GM12878 (cell line): ENCODE data around the gene ATP1A3. TPM values are rescaled to one million over a fixed set of nuclear protein-coding genes. Genes with fewer than 3 reads are reported as not detected.

Source experiments
- ATAC-seq: fragments of 200-7000 bp; cut with Tn5 transposase; 3 replicates; pipeline ENCODE4 v1.9.1; 2020; ENCODE audit warnings: mild to moderate bottlenecking, moderate library complexity
- BruUV-seq: library from RNA; stranded (reverse); fragments of 400-500 nt; replicated peaks from 2 replicates; lab custom pipeline; 2021; lab: Mats Ljungman, UMichigan
- CTCF ChIA-PET: fragments of 300-600 bp; sonication (Branson Sonifier 250); formaldehyde crosslinking; extraction: SDS; loops from one replicate; lab custom pipeline; 2021; ENCODE audit warnings: inconsistent platforms; lab: Yijun Ruan, JAX
- POLR2A ChIA-PET: fragments of 350-600 bp; formaldehyde crosslinking; extraction: SDS; loops from one replicate; lab custom pipeline; 2021; ENCODE audit warnings: inconsistent platforms; lab: Charles Lee
- RAD21 ChIA-PET: fragments of 300-600 bp; sonication (Branson Sonifier 250); formaldehyde crosslinking; loops from one replicate; lab custom pipeline; 2023; ENCODE audit warnings: antibody characterized with exemption; ENCODE audit not compliant: unreplicated experiment; lab: Charles Lee
- SMC1A ChIA-PET: fragments of 300-600 bp; sonication (Branson Sonifier 250); formaldehyde crosslinking; loops from one replicate; lab custom pipeline; 2023; ENCODE audit not compliant: unreplicated experiment, uncharacterized antibody; lab: Charles Lee
- DNase-seq: peaks from one replicate; pipeline ENCODE4 v3.0.0-alpha.2; 2011; ENCODE audit warnings: low read depth, low spot score
- FAIRE-seq: peaks from 3 replicates; lab custom pipeline; 2011; peaks lifted over from hg19 to GRCh38; lab: Jason Lieb, UNC
- H2AFZ ChIP-seq: 2 replicates; pipeline ENCODE4 v1.6.0; 2011; ENCODE audit warnings: low read depth, low read length, control low read depth; ENCODE audit not compliant: control insufficient read depth
- H3K27ac ChIP-seq: 2 replicates; pipeline ENCODE4 v1.5.1; 2011; ENCODE audit warnings: control low read depth; ENCODE audit not compliant: control insufficient read depth, insufficient read depth
- H3K27me3 ChIP-seq, 2 experiments: replicated peaks in 1 of 2; 2 replicates each; pipeline versions ENCODE4 v1.6.0 to v1.6.1; 2011; ENCODE audit warnings: low read length in 1 of 2; ENCODE audit not compliant: control insufficient read depth in 2 of 2, insufficient read depth in 2 of 2
- H3K36me3 ChIP-seq, 2 experiments: 2 replicates each; pipeline ENCODE4 v1.5.1; 2011; ENCODE audit warnings: low read length in 1 of 2; ENCODE audit not compliant: control insufficient read depth in 2 of 2, insufficient read depth in 2 of 2
- H3K4me1 ChIP-seq: 2 replicates; pipeline ENCODE4 v1.6.1; 2011; ENCODE audit warnings: mild to moderate bottlenecking, low read length, moderate library complexity, mixed read lengths; ENCODE audit not compliant: control insufficient read depth, insufficient read depth
- H3K4me2 ChIP-seq: 2 replicates; pipeline ENCODE4 v1.6.0; 2011; ENCODE audit warnings: control low read depth; ENCODE audit not compliant: control insufficient read depth, insufficient read depth
- H3K4me3 ChIP-seq: fragments of 200-600 bp; sonication (generic); 2 replicates; pipeline ENCODE4 v1.5.1; 2016
- H3K79me2 ChIP-seq: 2 replicates; pipeline ENCODE4 v1.6.0; 2011; ENCODE audit warnings: low read length; ENCODE audit not compliant: control insufficient read depth, insufficient read depth
- H3K9ac ChIP-seq: 2 replicates; pipeline ENCODE4 v1.8.0; 2011; ENCODE audit warnings: low read length, control low read depth, mixed read lengths; ENCODE audit not compliant: control insufficient read depth, insufficient read depth
- H3K9me3 ChIP-seq: replicated peaks from 3 replicates; pipeline ENCODE4 v1.5.1; 2011; ENCODE audit warnings: mild to moderate bottlenecking, low read length; ENCODE audit not compliant: control insufficient read depth, insufficient read depth
- H4K20me1 ChIP-seq: 2 replicates; pipeline ENCODE4 v1.6.0; 2011; ENCODE audit not compliant: control insufficient read depth, insufficient read depth
- CHD1 ChIP-seq: IDR thresholded peaks from 2 replicates; pipeline ENCODE4 v1.6.1; 2012; ENCODE audit warnings: low read depth, low read length, improper control_type of control experiment
- FOXK2 ChIP-seq: fragments of 450-650 bp; IDR thresholded peaks from 2 replicates; pipeline ENCODE4 v1.6.1; 2017; ENCODE audit warnings: mild to moderate bottlenecking, moderate library complexity
- HDAC6 ChIP-seq: fragments of 200-600 bp; sonication (generic); IDR thresholded peaks from one replicate; pipeline ENCODE4 v1.8.0; 2017; ENCODE audit warnings: antibody characterized with exemption; ENCODE audit not compliant: unreplicated experiment
- MTA3 ChIP-seq: IDR thresholded peaks from 2 replicates; pipeline ENCODE4 v1.6.1; 2012; ENCODE audit warnings: low read length, inconsistent platforms, borderline replicate concordance
- MYB ChIP-seq: fragments of 150-350 bp; IDR thresholded peaks from 2 replicates; pipeline ENCODE4 v1.6.1; 2014; ENCODE audit warnings: mild to moderate bottlenecking, low read depth, low read length, borderline replicate concordance
- MYC ChIP-seq: IDR thresholded peaks from 2 replicates; pipeline ENCODE4 v1.6.1; 2011; ENCODE audit warnings: mild to moderate bottlenecking, low read length, moderate library complexity, inconsistent platforms; ENCODE audit not compliant: insufficient read depth, insufficient replicate concordance, insufficient read length, severe bottlenecking
- NFXL1 ChIP-seq: fragments of 450-650 bp; IDR thresholded peaks from 2 replicates; pipeline ENCODE4 v1.6.1; 2017; ENCODE audit warnings: antibody characterized with exemption, mild to moderate bottlenecking, borderline replicate concordance
- NR2C2 ChIP-seq: IDR thresholded peaks from 2 replicates; pipeline ENCODE4 v1.6.1; 2011; ENCODE audit warnings: borderline replicate concordance, low read depth; ENCODE audit not compliant: control insufficient read depth, insufficient read length
- NRF1 ChIP-seq: conservative IDR thresholded peaks from 2 replicates; pipeline ENCODE4 v1.6.1; 2011; ENCODE audit warnings: mild to moderate bottlenecking, low read depth, low read length, improper control_type of control experiment
- SUPT20H ChIP-seq: IDR thresholded peaks from 2 replicates; pipeline ENCODE4 v1.6.1; 2011; ENCODE audit warnings: low read depth, mild to moderate bottlenecking, low read length, moderate library complexity, borderline replicate concordance; ENCODE audit not compliant: control insufficient read depth
- ZNF217 ChIP-seq: fragments of 450-650 bp; IDR thresholded peaks from 2 replicates; pipeline ENCODE4 v1.6.1; 2017; ENCODE audit warnings: antibody characterized with exemption, mild to moderate bottlenecking
- ZNF622 ChIP-seq: fragments of 450-650 bp; IDR thresholded peaks from 2 replicates; pipeline ENCODE4 v1.6.1; 2017; ENCODE audit warnings: mild to moderate bottlenecking, inconsistent platforms
- WGBS: methylation state at CpG from one replicate; pipeline ENCODE4 v1.1.6; 2016; ENCODE audit warnings: low lambda C conversion rate; ENCODE audit not compliant: insufficient replicate concordance, insufficient coverage; ENCODE audit errors: missing lambda C conversion rate; 5-methylcytosine and 5-hydroxymethylcytosine counted together
- in situ Hi-C: fragments of 300-500 bp; cut with MboI; formaldehyde crosslinking; loops from 9 replicates; pipeline ENCODE4 v1.14.3; 2018; ENCODE audit warnings: mixed read lengths
- intact Hi-C: fragments of 100-400 bp; cut with micrococcal nuclease; formaldehyde crosslinking; loops from one replicate; pipeline ENCODE4 v1.14.2; 2022; ENCODE audit not compliant: unreplicated experiment
- polyA plus RNA-seq, 11 experiments: library from polyadenylated mRNA; depleted of rRNA in 4 of 11; unstranded in 6 of 11; stranded (reverse) in 5 of 11; fragments of >200 nt; fragmentation: Nextera tagmentation in 4 of 11; fragmentation: Illumina TruSeq in 1 of 11; extraction: Ambion mirVana in 4 of 11; extraction: Trizol in 1 of 11; gene quantifications; 1 replicate in 1 of 11; 2 replicates in 10 of 11; pipeline versions ENCODE4 v1.2.1 to v1.2.3, GENCODE V29; 2011 to 2016; ENCODE audit warnings: inconsistent platforms in 2 of 11, missing spikeins in 2 of 11, low read depth in 1 of 11
- total RNA-seq, 4 experiments: library from RNA; depleted of rRNA in 3 of 4; stranded (reverse); fragments of >200 nt in 3 of 4; fragmentation: Illumina TruSeq in 1 of 4; extraction: Trizol in 1 of 4; gene quantifications; 2 replicates each; pipeline versions ENCODE4 v1.2.1 to v1.2.3, GENCODE V29; 2013 to 2021
- TF ChIP-seq, protein P1 (sequence below): fragments of 450-650 bp; IDR thresholded peaks from 2 replicates; pipeline ENCODE4 v1.6.1; 2017; ENCODE audit warnings: mild to moderate bottlenecking, low read depth, inconsistent platforms; ENCODE audit not compliant: poor library complexity, severe bottlenecking

ATP1A3 gene
- total and polyA plus RNA-seq, 10 of the 15 experiments (the other 5 are each of a cell fraction or from before 2014, with no cell fraction given): 0.17 to 0.86 (median 0.32) TPM; not detected in 2

GRCh38 chr19:41933693-41934426, 60.2 kb downstream of the ATP1A3 start:
- CTCF ChIA-PET: interaction anchor here (0.6 to 1.7 kb wide), 8 partner anchors 9 to 73 kb away, joined by 3 to 12 read pairs (median 4); partner anchors contain the start of gene RPS19
- ATAC-seq (no peak), FAIRE-seq (no peak), DNase-seq (no peak)
- Histone ChIP-seq H3K79me2 (no peaks in the 10 kb centered on the region), H3K27me3 (peaks cover 6 to 10% of the 10 kb centered on the region in 2 experiments), H4K20me1 (no peaks in the 10 kb centered on the region), H3K27ac (no peak overlapping the region), H3K36me3 (no peaks in the 10 kb centered on the region), H3K9ac (no peak overlapping the region), H3K4me1 (peaks cover 28% of the 10 kb centered on the region), H3K4me3 (no peak overlapping the region), H2AFZ (no peak overlapping the region), H3K9me3 (no peaks in the 10 kb centered on the region), H3K4me2 (no peak overlapping the region)
- 27% methylated on average over 6 of the region's 7 CpGs for WGBS
- TF ChIP-seq MYB: no peak
- no TSS peak for BruUV-seq
- intact Hi-C loops (loop anchor here (2.0 kb wide), 2 partner anchors 17 to 47 kb away; no protein-coding TSS in a partner anchor), in situ Hi-C loops (loop anchor here (25.0 kb wide), 1 partner anchor 1828 kb away; the partner anchor contains the start of gene SMG9)
- POLR2A ChIA-PET: interaction anchor here (1.0 kb wide), 1 partner anchor 61 kb away, joined by 8 read pairs; no protein-coding TSS in a partner anchor
- SMC1A ChIA-PET: interaction anchor here (0.6 to 1.3 kb wide), 4 partner anchors 12 to 74 kb away, joined by 3 to 13 read pairs (median 3); no protein-coding TSS in a partner anchor
- RAD21 ChIA-PET: interaction anchor here (0.6 to 1.5 kb wide), 5 partner anchors 13 to 309 kb away, joined by 3 to 11 read pairs (median 7); partner anchors contain the start of gene RPS19

- BruUV-seq: no TSS peak
- Histone ChIP-seq H2AFZ (no peak overlapping the region), H3K36me3 (no peaks in the 10 kb centered on the region), H3K4me2 (no peak overlapping the region), H3K79me2 (no peaks in the 10 kb centered on the region), H3K27me3 (peaks cover 7 to 10% of the 10 kb centered on the region in 2 experiments), H4K20me1 (no peaks in the 10 kb centered on the region), H3K4me3 (no peak overlapping the region), H3K9me3 (no peaks in the 10 kb centered on the region), H3K4me1 (peaks cover 30% of the 10 kb centered on the region), H3K27ac (no peak overlapping the region), H3K9ac (no peak overlapping the region)
- RAD21 ChIA-PET: no interaction called here
- DNase-seq (no peak), FAIRE-seq (no peak), ATAC-seq (no peak)
- 73% methylated on average over 19 of the region's 29 CpGs for WGBS
- intact Hi-C loops (no loop called here), in situ Hi-C loops (loop anchor here (25.0 kb wide), 1 partner anchor 1829 kb away; the partner anchor contains the start of gene SMG9)
- SMC1A ChIA-PET: no interaction called here
- POLR2A ChIA-PET: no interaction called here
- TF ChIP-seq HDAC6 (no peak), NRF1 (no peak), NR2C2 (no peak), MYC (no peak), MTA3 (no peak), ZNF217 (no peak), CHD1 (no peak), SUPT20H (no peak), ZNF622 (no peak), FOXK2 (no peak), NFXL1 (no peak)
- TF ChIP-seq, protein P1, sequence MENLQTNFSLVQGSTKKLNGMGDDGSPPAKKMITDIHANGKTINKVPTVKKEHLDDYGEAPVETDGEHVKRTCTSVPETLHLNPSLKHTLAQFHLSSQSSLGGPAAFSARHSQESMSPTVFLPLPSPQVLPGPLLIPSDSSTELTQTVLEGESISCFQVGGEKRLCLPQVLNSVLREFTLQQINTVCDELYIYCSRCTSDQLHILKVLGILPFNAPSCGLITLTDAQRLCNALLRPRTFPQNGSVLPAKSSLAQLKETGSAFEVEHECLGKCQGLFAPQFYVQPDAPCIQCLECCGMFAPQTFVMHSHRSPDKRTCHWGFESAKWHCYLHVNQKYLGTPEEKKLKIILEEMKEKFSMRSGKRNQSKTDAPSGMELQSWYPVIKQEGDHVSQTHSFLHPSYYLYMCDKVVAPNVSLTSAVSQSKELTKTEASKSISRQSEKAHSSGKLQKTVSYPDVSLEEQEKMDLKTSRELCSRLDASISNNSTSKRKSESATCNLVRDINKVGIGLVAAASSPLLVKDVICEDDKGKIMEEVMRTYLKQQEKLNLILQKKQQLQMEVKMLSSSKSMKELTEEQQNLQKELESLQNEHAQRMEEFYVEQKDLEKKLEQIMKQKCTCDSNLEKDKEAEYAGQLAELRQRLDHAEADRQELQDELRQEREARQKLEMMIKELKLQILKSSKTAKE: no peak
- CTCF ChIA-PET: interaction anchor here (0.5 to 1.7 kb wide), 2 partner anchors 45 to 93 kb away, joined by 3 to 11 read pairs; no protein-coding TSS in a partner anchor
These were observed 61.2 kb downstream of the ATP1A3 start for GRCh38 chr19:41932720-41933332.
